ENCODE data around the gene GUCY1A1.

GUCY1A1 gene

DNA sequence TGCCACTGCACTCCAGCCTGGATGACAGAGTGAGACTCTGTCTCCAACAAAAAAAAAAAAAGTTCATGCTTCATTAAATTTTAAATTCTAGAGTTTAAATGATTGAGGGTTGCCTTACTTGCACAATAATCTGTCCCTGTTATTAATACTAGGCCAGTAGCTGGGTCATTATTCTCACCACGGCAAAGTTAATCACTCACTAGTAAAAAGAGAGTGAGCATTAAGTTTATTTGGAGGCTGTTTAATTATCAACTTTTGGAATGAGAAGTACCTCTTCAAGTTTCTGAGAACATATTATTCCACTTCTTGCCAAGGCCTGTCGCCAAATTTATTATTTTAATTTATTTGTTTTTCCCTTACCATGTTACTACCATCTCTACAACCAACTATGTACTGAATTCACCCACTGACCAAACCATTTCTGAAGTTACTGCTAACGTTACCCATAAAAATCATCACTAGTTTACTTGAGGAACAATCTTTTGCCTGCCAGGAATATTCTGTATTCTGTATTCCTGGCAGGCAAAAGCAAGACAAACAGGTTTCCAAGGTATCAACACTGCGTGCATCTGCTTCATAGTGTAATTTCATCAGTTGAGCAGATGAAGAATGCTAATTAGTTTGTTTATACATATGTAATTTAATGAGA, 26.5 kb downstream of the GUCY1A1 start:
- DNase-seq: no peak

DNA sequence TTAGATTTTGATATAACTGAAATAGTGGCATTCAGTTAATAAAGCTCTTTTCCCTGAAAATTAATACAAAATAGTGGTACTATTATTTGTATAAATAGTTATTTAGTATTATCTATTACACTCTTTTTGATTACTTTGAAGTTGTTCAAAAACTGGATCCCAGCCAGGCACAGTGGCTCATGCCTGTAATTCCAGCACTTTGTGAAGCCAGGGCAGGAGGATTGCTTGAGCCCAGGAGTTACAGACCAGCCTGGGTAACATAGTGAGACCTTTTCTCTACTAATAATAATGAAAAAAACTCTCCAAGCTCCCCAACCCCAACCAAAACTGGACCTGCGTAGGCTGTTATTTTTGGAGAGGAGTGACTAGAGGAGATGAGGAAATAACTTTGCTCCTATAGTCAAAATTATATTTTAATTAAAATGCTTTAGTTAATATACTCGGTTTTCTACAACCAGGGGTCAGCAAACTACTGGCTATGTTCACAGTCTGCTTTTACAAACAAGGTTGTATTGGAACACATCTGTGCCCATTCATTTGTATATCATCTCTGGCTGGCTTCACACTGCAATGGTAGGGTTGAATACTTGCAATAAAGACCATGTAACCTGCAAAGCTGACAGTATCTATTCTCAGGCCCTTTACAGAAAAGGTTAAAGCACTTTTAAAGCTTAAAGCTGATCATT, 27.6 kb downstream of the GUCY1A1 start:
- DNase-seq: no peak

DNA sequence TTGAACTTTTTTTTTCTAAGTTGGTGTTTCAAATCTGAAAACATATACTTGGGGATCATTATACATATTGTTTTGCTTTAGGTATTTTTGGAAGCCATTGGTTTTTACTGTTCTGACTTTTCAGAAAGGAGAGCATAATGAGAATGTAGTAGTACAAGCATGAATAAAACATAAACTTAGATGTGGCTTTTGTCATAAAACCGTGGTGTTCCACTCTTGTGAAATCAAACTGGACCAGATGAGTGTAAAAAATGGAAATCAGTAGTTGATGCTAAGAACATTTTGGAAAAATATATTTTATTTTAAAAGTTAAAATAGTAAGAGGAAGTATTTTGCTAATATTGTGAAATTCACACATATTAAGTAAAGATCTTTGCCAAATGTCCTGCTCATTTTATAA, 29.6 kb downstream of the GUCY1A1 start:
- DNase-seq: no peak

DNA sequence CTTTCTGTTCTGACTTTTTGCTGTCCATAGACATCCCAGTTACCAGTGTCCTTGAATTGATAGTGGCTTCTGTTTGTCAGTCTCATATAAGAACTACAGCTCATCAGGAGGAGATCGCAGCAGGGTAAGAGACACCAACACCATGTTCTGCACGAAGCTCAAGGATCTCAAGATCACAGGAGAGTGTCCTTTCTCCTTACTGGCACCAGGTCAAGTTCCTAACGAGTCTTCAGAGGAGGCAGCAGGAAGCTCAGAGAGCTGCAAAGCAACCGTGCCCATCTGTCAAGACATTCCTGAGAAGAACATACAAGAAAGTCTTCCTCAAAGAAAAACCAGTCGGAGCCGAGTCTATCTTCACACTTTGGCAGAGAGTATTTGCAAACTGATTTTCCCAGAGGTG, 30.1 kb downstream of the GUCY1A1 start:
- DNase-seq: no peak

DNA sequence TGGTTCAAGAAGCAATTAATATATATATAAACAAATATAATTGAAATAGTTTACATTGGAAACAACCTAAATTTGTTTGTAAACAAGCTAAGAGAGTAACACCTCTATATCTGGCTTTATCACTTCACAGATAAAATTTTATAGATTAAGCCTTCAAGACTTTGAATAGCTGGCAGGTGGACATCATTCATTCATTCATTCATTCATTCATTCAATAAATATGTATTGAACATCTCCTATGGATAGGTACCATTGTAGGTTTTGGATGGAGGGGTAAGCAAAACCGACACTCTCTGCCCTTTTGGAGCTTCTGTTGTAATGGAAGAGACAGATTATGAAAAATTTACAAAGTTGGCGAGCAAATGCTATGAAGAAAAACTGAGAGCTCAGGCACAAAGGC, 35.2 kb downstream of the GUCY1A1 start:
- no peak for DNase-seq

DNA sequence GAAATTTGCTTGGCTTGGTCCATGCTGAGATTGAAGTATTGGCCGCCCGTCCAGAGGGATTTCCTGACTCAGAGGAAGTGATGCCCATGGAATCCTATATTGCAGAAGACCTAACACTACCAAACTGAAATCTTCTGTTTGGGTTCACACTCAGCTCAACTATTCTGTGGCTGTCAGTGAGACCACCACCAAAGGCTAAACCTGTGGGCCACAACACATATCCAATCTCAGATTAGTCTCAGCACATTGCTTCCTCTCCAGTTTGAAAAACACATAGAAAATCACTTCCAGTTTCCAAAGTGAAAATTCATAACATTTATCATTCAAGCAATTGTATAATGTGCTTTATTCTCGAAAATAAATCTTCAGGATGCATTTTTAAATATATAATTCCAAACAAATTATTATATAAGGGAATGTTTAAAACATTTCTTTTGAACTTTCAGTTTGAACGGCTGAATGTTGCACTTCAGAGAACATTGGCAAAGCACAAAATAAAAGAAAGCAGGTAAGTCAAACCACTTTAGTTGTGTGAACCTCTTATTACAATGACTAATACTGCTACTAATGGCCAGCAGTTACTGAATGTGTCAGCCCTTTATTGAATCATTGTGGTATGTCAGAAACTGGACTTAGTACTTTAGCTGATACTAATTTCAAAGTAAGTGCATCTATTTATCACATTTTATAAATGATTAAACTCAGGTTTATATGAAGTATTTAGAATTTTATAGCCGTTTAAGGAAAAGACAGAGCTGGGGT, 37.0 kb downstream of the GUCY1A1 start:
- no peak for DNase-seq

DNA sequence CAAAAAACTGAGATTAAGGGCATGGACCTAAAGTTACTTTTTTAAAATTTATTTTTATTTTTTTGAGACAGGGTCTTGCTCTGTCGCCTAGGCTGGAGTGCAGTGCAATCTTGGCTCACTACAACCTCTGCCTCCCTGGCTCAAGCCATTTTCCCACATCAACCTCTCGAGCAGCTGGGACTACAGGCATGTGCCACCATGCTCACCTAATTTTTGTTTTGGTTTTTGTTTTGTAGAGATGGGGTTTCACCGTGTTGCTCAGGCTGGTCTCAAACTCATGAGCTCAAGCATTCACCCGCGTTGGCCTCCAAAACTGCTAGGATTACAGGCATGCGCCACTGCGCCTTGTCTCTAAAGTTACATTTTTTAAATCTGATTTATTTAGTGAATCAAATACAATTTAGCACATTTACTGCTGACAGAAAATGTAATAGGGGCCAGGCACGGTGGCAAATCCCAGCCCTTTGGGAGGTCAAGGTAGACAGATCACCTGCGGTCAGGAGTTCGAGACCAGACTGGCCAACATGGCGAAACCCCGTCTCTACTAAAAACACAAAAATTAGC, 38.3 kb downstream of the GUCY1A1 start:
- DNase-seq: no peak

DNA sequence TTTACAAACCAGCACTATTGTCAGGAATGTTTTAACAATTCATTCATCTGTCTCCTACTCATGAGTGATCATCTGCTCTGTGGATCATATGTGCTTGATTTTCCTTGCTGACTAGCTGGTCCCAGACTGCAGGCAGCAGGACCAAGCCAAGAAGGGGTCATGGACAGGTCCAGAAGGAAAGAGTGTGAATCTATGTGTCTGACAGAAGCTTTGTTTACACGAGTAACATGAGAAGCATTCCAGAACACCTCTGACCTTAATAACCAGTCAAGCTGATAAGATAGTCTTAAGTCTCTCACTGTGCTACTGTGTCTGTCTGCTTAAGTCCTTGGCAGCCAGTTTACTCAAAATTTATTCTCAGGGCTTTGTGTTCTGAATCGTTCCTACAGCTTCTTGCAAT, 39.0 kb downstream of the GUCY1A1 start:
- DNase-seq: no peak

DNA sequence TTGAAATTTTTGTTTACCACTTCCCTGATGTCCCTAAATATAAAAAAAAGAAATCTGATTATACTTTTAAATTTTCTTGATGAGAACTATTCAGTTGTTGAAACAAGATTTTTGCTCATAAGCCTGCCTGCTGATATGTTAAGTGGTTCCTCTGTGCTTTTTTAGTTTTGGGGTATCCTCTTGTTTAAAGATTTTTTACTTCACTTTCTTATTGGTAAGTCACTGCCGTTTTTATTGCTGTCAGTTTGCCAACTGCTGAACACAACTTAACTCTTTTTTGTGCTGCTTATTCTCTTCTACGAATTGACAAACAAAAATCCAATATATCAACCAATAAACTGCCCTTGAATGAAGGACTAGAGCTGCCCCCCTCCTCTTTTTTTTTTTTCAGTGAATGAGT, 39.5 kb downstream of the GUCY1A1 start:
- no peak for DNase-seq

DNA sequence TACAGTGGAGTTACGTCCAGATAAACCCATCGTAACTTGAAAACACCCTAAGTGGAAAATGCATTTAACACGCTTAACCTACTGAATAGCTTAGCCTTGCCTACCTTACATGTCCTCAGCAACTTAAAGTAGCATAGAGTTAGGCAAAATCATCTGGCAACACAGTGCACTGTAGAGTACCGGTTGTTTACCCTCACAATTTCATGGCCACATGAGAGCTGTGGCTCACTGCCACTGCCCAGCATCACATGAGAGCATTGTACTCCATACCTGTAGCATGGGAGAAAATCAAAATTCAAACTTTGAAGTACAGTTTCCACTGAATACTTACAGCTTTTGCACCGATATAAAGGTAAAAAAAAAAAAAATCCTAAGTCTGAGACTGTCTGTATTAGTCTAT, 40.6 kb downstream of the GUCY1A1 start:
- DNase-seq: no peak

DNA sequence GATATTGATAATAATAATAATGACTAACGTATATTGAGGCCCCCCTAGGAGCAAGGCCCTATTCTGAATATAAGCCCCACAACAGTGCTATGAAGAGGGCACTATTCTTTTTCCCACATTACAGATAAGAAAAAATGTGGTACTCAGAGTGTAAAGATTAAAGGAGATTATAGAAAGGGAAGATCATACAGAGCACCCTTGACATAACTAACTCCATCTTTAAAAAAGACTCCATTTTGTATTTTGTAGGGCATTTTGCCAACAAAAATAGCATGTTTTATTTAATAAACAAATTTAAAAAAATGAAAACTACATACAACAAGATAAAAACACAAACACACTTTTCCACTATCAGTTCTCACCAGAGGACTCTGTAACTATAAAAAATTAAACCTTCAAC, 42.1 kb downstream of the GUCY1A1 start:
- DNase-seq: no peak

DNA sequence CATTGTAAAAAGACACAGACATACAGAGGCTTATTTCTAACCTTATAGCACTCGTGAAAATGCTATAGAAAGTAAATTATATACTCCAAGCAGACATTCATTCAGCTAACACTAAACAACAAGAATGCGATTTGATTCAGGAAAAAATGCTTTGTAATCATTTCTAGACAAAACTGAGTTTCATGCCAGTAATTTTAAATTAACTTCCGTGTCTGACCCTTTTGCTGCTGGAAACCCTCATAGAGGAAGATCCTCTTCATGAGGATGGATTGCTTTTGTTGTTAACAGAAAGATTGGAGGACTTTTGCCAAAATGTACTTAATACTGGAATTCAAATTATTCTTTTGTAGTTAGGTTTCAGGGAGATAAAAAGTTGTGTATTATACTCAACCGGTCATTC, 43.3 kb downstream of the GUCY1A1 start:
- no peak for DNase-seq

DNA sequence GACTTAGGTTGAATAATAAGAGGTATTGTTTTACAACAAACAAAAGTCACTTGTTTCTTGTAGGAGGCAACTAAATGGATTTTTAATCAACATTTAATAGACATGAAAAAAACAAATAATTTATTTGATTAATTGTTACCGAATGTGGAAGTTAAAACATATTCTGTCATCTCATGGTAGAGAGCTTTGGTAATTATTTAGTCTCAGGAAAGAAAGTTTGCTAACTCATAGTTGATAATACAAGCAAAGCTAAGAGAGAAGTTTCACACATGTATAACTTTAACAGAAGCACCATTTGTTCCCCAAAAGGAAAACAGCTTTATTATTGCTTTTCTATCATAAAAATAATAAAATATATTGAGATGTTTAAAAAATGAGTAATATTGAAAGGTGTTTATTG, 44.9 kb downstream of the GUCY1A1 start:
- DNase-seq: no peak

DNA sequence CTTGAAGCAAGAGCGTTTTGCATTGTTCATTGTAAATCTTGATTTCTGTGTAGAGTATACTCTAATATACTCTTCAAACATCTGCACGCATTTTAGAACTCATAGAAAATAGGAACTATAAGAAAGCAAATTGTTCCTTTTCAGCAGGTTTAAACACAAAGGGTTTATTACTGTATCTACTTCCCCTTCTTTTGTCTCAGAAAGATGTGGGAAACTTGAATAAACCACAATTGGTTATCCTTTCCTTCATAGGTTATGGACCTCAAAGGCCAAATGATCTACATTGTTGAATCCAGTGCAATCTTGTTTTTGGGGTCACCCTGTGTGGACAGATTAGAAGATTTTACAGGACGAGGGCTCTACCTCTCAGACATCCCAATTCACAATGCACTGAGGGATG, 46.2 kb downstream of the GUCY1A1 start:
- DNase-seq: no peak

DNA sequence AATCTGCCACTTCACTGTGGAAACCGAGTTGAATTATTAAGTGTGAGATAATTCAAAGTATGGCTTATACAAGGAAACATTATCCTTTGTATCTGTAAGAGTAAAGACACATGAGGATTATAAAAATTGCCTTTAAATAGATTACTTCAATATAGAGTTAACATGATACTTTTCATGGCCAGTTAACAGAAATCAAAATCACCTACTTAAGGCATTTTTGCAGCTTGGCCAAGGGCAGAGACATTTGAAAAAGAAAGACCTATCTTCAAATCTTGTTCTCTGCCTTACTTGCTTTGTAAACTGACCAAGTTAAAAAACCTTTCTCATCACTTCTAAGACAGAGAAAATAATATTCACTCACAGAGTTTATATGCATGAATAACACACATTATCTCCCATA, 47.3 kb downstream of the GUCY1A1 start:
- DNase-seq: no peak

DNA sequence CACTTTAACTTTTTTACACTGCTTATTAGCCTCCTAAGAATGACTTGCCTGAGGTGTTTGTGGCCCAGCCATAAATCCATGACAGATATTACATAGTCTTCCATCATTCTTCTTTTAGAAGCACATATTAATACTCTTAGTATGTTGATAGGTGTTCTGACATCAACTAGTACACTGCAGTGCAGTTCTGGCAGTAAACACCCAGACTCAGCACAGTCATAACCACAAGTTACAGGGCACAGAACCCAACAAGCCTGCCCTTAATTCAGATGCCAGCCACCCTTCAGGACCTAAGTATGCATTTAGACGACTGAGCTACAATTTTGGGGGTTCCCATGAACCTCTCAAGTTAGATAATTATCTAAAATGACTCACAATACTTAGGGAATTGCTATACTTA, 55.7 kb downstream of the GUCY1A1 start:
- DNase-seq: no peak

DNA sequence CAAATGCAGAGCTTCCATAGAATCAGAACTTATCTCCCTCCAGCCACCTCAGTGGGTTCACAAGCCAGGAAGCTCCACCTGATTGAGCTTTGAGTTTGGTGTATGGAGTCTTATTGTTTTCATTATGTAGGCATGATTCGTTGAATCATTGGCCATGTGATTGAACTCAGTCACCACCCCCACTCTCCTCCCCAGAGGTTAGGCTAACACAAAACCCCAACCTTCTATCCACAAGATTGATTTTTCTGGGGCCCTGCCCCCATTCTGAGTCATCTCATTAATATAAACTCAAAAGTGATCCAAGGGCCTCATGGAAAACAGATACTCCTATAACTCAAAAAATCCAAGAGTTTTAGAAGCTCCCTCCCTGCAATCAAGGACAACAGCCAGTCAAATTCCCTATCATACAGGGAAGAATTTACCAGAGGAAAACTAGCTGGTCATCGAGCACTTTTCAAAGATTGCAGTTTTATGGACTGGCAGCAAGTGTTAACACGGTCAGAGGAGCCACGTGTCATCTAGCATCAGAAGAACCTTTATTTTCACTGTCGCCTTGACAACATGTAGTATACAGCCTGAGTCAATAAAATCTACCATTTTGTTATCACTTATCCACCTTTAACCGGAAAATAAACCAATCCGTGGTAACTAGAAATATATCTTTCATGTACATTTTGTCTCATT, 56.3 kb downstream of the GUCY1A1 start:
- DNase-seq: no peak

DNA sequence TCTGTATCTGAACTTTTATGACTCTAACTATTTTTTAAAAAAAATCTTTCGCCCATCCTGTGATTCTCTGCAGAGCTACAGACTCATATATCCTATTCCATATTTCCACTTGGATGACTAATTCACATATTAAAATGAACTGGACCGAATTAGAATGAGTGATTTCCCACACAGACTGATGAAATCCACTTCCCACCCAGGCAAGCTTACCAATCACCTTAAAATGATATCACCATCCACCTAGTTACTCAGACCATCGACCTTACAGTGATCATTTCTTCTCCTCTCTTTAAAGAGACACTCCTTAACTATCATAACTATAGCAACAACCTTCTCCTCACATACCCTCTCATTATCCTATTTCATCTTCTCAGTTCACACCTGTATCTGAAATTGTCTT, 58.1 kb downstream of the GUCY1A1 start:
- DNase-seq: no peak

DNA sequence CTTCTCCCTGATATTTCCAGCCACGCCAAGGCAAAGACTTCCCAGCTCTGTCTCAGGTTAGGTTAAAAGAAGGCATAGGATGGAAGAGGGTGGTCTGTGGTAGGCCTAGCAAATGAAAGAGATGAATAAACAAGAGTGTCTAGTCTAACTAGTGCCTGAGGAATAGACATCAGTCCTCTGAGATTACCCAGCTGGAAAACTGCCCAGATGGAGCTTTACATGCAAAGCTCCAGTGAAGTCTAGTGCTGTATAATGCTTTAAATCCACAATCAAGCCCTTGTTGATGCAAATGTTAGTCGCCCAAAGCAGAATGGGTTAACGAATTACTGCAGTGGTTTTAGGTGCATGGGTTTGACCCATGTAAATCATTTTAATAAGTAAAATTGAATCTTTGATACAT, 67.4 kb downstream of the GUCY1A1 start:
- no peak for DNase-seq

DNA sequence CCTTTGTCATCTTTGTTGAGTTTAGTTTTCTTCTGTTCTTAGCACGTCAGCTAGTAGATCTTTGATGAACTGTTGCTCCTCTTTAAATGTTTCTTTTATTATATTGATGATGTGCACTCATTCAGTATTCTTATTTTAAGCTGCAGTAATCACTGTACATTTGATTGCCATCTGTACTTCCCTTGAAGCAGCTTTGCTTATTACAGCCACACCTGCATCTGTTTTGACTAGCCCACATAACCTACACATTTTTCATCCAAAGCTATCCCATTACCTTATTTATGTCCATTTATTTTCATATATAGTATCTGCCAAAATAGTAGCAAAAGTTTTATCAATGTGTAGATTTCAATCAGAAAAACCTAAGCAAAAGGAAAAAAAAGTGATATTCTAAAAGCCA, 68.3 kb downstream of the GUCY1A1 start:
- no peak for DNase-seq

DNA sequence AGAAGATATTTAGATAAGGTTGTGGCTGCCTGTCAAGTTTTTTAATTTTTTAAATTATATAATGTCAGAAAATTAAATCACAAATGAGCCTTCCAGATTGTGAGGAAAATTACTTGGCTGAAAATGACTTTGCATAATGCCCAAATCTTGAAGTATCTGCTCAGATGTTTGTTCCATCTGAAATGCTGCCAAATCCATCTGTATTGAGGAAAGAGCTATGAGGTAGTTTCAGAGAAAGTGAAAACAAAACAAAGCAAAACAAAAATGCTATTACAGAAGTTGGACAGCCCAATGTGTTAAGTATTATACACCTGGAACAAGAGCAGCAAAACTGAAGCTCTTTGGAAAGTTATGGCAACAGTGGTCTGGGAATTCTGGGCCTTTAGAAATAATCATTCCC, 68.8 kb downstream of the GUCY1A1 start:
- no peak for DNase-seq

DNA sequence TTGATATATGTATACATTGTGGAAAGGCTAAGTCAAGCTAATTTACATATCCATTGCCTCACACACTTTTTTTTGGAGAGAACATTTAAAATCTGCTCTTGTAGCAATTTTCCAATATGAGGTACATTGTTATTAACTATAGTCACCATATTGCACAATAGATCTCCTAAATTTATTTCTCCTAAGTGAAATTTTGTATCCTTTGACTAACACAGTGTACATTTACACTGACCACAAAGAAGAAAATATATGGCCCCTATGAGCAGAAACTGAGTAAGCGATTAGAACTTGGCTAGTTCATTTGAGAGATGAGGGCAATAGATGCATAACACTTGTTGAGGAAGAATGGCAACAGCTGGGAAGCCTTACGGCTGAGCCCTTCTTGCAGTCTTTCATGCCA, 71.9 kb downstream of the GUCY1A1 start:
- DNase-seq: no peak

DNA sequence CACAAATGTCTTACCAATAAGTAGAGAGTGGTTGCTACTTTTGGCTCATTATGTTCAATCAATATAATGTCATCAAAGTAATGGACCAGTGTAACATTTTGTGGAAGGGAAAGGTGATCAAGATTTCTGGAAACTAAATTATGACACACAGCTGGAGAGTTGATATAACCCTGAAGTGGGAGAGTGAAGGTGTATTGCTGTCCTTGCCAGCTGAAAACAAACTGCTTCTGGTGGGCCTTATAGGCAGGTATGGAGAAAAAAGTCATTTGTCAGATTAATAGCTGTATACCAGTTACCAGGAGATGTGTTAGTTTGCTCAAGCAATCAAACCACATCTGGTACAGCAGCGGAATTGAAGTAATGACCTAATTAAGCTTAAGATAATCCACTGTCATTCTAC, 74.9 kb downstream of the GUCY1A1 start:
- no peak for DNase-seq
